Activated CD8-positive, alpha-beta memory T cell treated with anti-CD3 and anti-CD28 coated beads for 4 hours (primary cell): ENCODE results near the gene SNAI3.

Experiments
- DNase-seq, 2 donors: peaks; one replicate each; pipeline ENCODE4 v3.0.0-alpha.2; 2020; ENCODE audit warnings: low read depth in 2 of 2

The SNAI3 gene

GRCh38 chr16:88691924-88692560 lies 5.7 kb upstream of the SNAI3 start:
- no peak for DNase-seq

- DNase-seq, result no peak
Observed at GRCh38 chr16:88691129-88691813, 5.0 kb upstream of the SNAI3 start.

GRCh38 chr16:88690341-88691128 lies 4.2 kb upstream of the SNAI3 start:
- DNase-seq, result no peak

GRCh38 chr16:88688013-88688778 lies 1.9 kb upstream of the SNAI3 start:
- DNase-seq, result no peak

DNA sequence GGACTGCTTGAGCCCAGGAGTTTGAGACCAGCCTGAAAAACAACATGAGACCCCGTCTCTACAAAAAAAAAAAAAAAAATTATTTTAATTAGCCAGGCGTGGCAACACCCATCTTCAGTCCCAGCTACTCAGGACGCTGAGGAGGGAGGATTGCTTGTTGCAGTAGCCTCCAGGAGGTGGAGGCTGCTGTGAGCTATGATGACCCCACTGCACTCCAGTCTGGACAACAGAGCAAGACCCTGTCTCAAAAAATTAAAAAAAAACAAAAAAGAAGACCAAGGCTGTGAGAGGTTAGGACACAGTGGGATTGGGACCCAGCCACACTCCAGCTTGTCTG lies 1.3 kb upstream of the SNAI3 start:
- DNase-seq, result no peak

DNA sequence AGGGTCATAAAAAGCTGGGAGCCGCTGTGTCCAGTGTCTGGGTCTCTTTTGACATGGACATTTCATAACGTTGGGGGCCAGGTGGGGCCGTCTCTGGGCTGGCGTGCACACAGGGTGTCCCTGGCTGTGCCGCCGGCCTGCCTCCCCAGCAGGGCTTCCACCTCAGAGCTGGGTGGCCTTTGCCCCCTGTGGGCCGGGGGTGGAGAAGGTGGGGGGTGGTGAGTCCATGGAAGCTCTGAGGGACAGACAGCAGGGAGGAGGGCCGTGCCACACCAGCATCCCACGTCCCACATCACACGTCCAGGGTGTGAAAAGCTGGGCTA lies 908 bp upstream of the SNAI3 start:
- no peak for DNase-seq

GRCh38 chr16:88686062-88686438 lies 257 bp downstream of the SNAI3 start:
- DNase-seq, result no peak

- no peak for DNase-seq
Observed at GRCh38 chr16:88685156-88686061, 898 bp downstream of the SNAI3 start.

GRCh38 chr16:88684569-88685155 lies 1.6 kb downstream of the SNAI3 start:
- DNase-seq, result no peak

- DNase-seq, result no peak
Observed at GRCh38 chr16:88681709-88682451, 4.4 kb downstream of the SNAI3 start.

GRCh38 chr16:88681084-88681680 lies 5.1 kb downstream of the SNAI3 start:
- no peak for DNase-seq

- DNase-seq, result no peak
Observed at GRCh38 chr16:88680554-88681083, 5.7 kb downstream of the SNAI3 start.

DNA sequence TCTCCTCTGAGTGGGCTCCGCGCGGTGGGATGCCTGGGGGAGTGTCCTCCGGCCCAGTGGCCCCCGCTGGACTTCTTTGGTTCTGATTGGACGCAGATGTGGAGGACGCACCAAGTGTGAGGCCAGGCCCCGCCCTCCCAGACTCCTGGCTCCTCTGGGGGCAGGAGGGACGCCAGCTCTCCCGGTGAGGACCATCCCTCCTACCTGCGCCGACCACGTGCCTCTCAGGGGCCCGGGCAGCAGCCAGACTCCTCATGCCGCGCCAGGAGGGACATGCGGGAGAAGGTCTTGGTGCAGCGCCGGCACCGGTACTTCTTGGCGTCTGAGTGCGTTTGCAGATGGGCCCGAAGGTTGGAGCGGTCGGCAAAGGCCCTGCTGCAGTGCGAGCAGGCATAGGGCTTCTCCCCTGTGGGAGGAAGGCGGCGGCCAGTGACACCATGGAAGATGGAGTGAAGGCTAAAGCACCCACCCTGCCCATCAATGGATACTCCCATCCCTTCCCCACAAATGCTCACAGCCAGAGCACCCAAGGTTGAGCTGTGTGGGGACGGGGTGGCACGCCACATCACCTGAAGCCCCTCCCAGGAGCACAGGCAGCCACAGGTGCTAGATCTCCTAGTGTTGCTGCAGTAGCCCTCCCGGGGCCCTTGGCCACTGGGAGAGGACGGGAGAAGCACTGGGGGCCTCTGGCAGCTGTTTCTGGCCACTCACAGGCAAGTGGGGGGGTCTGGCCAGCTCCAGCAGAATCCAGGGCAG lies 7.9 kb downstream of the SNAI3 start:
- DNase-seq, result no peak

GRCh38 chr16:88677721-88678120 lies 8.6 kb downstream of the SNAI3 start:
- no peak for DNase-seq

DNA sequence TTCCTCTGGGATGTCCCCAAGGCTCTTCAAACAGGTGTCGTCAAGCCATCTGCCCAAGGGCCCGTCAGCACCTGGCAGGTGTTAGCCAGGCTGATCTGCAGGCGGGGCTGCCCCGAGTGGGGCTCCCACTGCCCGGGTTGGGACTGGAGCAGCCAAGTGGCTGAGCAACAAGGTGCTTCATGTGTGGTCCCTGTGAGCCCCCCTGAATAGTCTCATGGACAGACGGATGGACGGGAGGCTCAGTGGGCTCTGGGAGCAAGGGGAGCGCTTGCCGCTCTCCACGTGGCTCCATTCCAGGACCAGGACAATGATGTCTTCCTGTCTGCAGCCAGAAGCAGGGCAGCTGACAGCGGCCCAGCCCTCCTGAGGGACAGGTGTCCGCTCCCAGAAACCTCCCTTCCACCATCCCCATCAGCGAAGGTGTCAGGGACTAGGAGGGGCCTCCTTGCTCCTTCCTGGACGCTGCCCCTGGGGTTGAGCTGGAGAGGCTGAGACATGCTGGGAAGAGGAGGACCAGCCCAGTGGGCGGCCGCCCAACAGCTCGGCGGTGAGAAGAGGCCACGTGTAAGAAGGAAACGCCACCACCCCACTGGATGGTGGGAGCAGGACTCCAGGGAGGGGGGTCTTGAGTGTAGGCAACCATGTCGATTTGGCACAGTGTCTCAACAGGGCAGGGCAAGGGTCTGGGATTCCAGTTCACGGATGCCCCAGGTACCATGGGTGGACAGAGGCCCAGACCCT lies 9.6 kb downstream of the SNAI3 start:
- DNase-seq, result no peak

DNA sequence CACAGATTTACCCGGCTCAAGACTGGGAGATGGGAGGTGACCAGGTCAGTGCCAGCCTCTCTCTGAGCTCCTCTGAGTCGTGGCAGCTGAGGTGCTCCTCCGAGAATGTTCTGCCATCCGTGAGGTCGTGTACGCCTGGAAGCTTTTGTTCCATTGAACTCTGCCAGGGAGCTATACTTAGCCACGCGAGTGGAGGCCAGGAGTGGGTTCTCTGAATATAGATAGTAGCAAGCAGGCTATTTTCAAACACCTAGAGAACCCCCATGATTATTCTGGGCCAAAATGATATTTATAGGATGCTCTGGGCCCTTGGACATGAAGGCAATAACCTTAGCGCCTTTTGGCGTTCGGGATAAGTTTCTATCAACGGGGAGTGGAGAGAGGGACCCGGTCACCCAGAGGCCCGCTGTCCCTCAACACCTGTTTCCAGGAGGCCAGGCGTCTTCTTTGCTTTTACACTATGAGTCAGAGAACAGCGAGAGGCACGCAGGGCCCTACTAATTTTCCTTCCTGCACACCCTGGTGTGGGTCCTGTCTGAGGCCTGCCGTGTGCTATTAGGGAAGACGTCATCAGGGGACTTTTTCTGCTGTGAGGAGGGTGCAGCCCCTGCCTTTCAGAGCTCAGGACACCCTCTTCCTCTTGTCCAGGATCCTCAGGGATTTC lies 12.5 kb downstream of the SNAI3 start:
- no peak for DNase-seq

DNA sequence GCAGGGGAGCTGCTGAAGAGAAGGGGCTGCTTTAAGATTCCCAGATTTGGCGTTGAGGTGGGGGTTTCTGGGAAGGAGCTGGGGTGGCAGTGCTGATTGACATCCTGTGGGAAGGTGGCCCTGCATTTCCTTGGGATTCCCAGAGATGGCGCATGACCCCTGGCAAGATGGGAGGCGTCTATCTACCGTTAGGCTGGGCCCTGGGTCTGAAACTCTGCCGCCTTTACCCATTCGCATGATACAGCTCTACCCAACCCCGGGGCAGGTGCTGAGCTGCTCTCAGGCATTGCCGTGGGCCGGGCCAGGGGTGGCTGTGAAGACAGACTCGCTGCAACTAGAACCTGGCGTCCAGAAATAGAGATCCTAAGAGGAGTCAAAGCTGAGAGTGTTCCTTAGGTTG lies 13.5 kb downstream of the SNAI3 start:
- no peak for DNase-seq

DNA sequence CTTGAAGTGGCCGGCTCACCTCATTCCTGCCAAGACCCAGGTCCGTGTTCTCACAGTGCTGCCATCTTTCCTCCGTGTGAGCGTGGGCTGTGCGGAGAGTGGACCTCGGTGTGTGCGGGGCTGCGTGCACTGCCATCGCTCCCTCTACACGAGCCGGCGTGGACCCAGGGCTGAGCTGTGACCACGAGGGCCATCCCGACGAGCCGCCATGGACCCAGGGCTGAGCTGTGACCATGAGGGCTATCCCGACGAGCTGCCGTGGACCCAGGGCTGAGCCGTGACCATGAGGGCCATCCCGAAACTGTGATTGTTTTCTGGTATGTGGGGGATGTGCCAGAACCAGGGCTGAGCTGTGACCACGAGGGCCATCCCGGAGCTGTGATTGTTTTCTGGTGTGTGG lies 14.5 kb downstream of the SNAI3 start:
- DNase-seq, result no peak
